Brain microvascular endothelial cell (primary cell): ENCODE data around the gene PRKCQ.

Experiments used
- DNase-seq: peaks from one replicate; pipeline ENCODE4 v3.0.0-alpha.2; 2020
- H3K27ac ChIP-seq: fragments of 250-450 bp; sonication (Bioruptor Pico); 2 replicates; pipeline ENCODE4 v1.5.1; 2020; ENCODE audit warnings: mild to moderate bottlenecking, moderate library complexity
- H3K27me3 ChIP-seq: fragments of 250-450 bp; sonication (Bioruptor Pico); replicated peaks from 2 replicates; pipeline ENCODE4 v1.5.1; 2020; ENCODE audit warnings: mild to moderate bottlenecking
- H3K36me3 ChIP-seq: fragments of 250-450 bp; sonication (Bioruptor Pico); replicated peaks from 2 replicates; pipeline ENCODE4 v1.5.1; 2020; ENCODE audit warnings: mild to moderate bottlenecking
- H3K4me3 ChIP-seq: 2 replicates; pipeline ENCODE4 v1.5.1; 2011; ENCODE audit warnings: low read depth, mild to moderate bottlenecking, control low read depth, low read length, moderate library complexity
- CTCF ChIP-seq: IDR thresholded peaks from 2 replicates; pipeline ENCODE4 v1.5.1; 2011; ENCODE audit warnings: low read depth, mild to moderate bottlenecking, moderate library complexity, low read length, control low read depth, inconsistent platforms; ENCODE audit errors: missing control alignments
- in situ Hi-C: cut with HindIII; loops from 2 replicates; pipeline ENCODE4 v1.10.0; 2017; ENCODE audit warnings: low sequenced_read_pairs, low pct_ligation_motif_present

Gene PRKCQ

GRCh38 chr10:6464862-6465430 is 115.1 kb downstream of the PRKCQ start:
- no peak for DNase-seq
- TF ChIP-seq CTCF = no peak
- in situ Hi-C loops = no loop called here
- no peaks in the 10 kb centered on the region for H3K27me3 ChIP-seq
- no peak overlapping the region for H3K27ac ChIP-seq
- H3K36me3 ChIP-seq = no peaks in the 10 kb centered on the region
- H3K4me3 ChIP-seq = no peak overlapping the region

GRCh38 chr10:6463366-6463765 is 116.7 kb downstream of the PRKCQ start:
- TF ChIP-seq CTCF = no peak
- no peak overlapping the region for H3K4me3 ChIP-seq
- in situ Hi-C loops = no loop called here
- no peaks in the 10 kb centered on the region for H3K36me3 ChIP-seq
- DNase-seq = no peak
- H3K27me3 ChIP-seq = no peaks in the 10 kb centered on the region
- H3K27ac ChIP-seq = no peak overlapping the region

- Histone ChIP-seq H3K4me3 (no peak overlapping the region), H3K36me3 (no peaks in the 10 kb centered on the region), H3K27me3 (no peaks in the 10 kb centered on the region), H3K27ac (no peak overlapping the region)
- in situ Hi-C loops = no loop called here
- TF ChIP-seq CTCF = no peak
- DNase-seq = no peak
These were observed 118.1 kb downstream of the PRKCQ start for GRCh38 chr10:6461961-6462360.

- TF ChIP-seq CTCF = no peak
- H3K27ac ChIP-seq = no peak overlapping the region
- no peaks in the 10 kb centered on the region for H3K36me3 ChIP-seq
- in situ Hi-C loops = no loop called here
- no peak overlapping the region for H3K4me3 ChIP-seq
- no peak for DNase-seq
- no peaks in the 10 kb centered on the region for H3K27me3 ChIP-seq
These were observed 119.1 kb downstream of the PRKCQ start for GRCh38 chr10:6460861-6461409.

GRCh38 chr10:6458814-6459213 is 121.3 kb downstream of the PRKCQ start:
- Histone ChIP-seq H3K27ac (no peak overlapping the region), H3K27me3 (no peaks in the 10 kb centered on the region), H3K36me3 (no peaks in the 10 kb centered on the region), H3K4me3 (no peak overlapping the region)
- no peak for TF ChIP-seq CTCF
- in situ Hi-C loops = no loop called here
- DNase-seq = no peak

- no peak for DNase-seq
- TF ChIP-seq CTCF = no peak
- no peak overlapping the region for H3K4me3 ChIP-seq
- in situ Hi-C loops = no loop called here
- H3K27me3 ChIP-seq = no peaks in the 10 kb centered on the region
- no peaks in the 10 kb centered on the region for H3K36me3 ChIP-seq
- H3K27ac ChIP-seq = no peak overlapping the region
These were observed 122.7 kb downstream of the PRKCQ start for GRCh38 chr10:6457376-6457775.
